Endothelial cell of umbilical vein (primary cell): ENCODE data around the gene TDRD10. TPM values are rescaled to one million over a fixed set of nuclear protein-coding genes. Genes with fewer than 3 reads are reported as not detected.
A peak's percentile ranks its signal among the peaks of the same experiment; 100 is the strongest.

Experiments used
- BruUV-seq: library from RNA; stranded (reverse); fragments of 400-500 nt; replicated peaks from 2 replicates; lab custom pipeline; 2021; lab: Mats Ljungman, UMichigan
- CTCF ChIA-PET: fragments of 300-600, 350-600 bp; sonication (Branson Sonifier 250); formaldehyde crosslinking; loops from one replicate; lab custom pipeline; 2021; ENCODE audit warnings: antibody characterized with exemption, inconsistent platforms; lab: Charles Lee
- POLR2A ChIA-PET: fragments of 300-600, 350-600 bp; sonication (Branson Sonifier 250); formaldehyde crosslinking; loops from one replicate; lab custom pipeline; 2021; ENCODE audit warnings: antibody characterized with exemption, inconsistent platforms; lab: Charles Lee
- DNase-seq: peaks from one replicate; pipeline ENCODE4 v3.0.0-alpha.2; 2011; ENCODE audit warnings: low read depth, low spot score
- FAIRE-seq: peaks from 2 replicates; lab custom pipeline; 2011; peaks lifted over from hg19 to GRCh38; lab: Jason Lieb, UNC
- H2AFZ ChIP-seq: 2 replicates; pipeline ENCODE4 v1.6.0; 2012; ENCODE audit warnings: low read depth, low read length, control low read depth, inconsistent platforms
- H3K27ac ChIP-seq: 2 replicates; pipeline ENCODE4 v1.5.1; 2011; ENCODE audit warnings: low read depth, mild to moderate bottlenecking, control low read depth, low read length, moderate library complexity; ENCODE audit not compliant: insufficient read depth
- H3K27me3 ChIP-seq, 2 experiments: 2 replicates each; pipeline versions ENCODE4 v1.6.0 to v1.6.1; 2011; ENCODE audit warnings: low read length in 2 of 2, mixed read lengths in 1 of 2; ENCODE audit not compliant: control insufficient read depth in 2 of 2, insufficient read depth in 2 of 2
- H3K36me3 ChIP-seq, 2 experiments: 2 replicates in 1 of 2; 3 replicates in 1 of 2; pipeline ENCODE4 v1.5.1; 2011; ENCODE audit warnings: low read length in 2 of 2, mild to moderate bottlenecking in 1 of 2, moderate library complexity in 1 of 2; ENCODE audit not compliant: control insufficient read depth in 2 of 2, insufficient read depth in 2 of 2; ENCODE audit errors: extremely low read depth in 1 of 2
- H3K4me1 ChIP-seq: 3 replicates; pipeline ENCODE4 v1.5.1; 2011; ENCODE audit warnings: mild to moderate bottlenecking, low read length; ENCODE audit not compliant: control insufficient read depth, insufficient read depth; ENCODE audit errors: extremely low read depth
- H3K4me2 ChIP-seq: 2 replicates; pipeline ENCODE4 v1.6.1; 2011; ENCODE audit warnings: low read length, control low read depth, mixed read lengths; ENCODE audit not compliant: insufficient read depth
- H3K4me3 ChIP-seq, 3 experiments: fragments of 200-600 bp in 1 of 3; sonication (generic), shearing (Covaris generic) in 1 of 3; replicated peaks in 1 of 3; 2 replicates each; pipeline ENCODE4 v1.5.1; 2011 to 2016; ENCODE audit warnings: control low read depth in 3 of 3, low read length in 3 of 3, mild to moderate bottlenecking in 2 of 3, inconsistent platforms in 1 of 3, low read depth in 1 of 3, moderate library complexity in 1 of 3; ENCODE audit not compliant: insufficient read depth in 1 of 3
- H3K79me2 ChIP-seq: 2 replicates; pipeline ENCODE4 v1.6.0; 2012; ENCODE audit warnings: low read length, inconsistent platforms; ENCODE audit not compliant: control insufficient read depth, insufficient read depth
- H3K9ac ChIP-seq: replicated peaks from 2 replicates; pipeline ENCODE3; 2011; ENCODE audit warnings: low read length, control low read depth; ENCODE audit not compliant: insufficient read depth; ENCODE audit errors: extremely low read depth
- H3K9me1 ChIP-seq: replicated peaks from 3 replicates; pipeline ENCODE4 v1.6.0; 2011; ENCODE audit warnings: mild to moderate bottlenecking, low read length; ENCODE audit not compliant: control insufficient read depth, insufficient read depth; ENCODE audit errors: extremely low read depth
- H3K9me3 ChIP-seq: replicated peaks from 2 replicates; pipeline ENCODE4 v1.5.1; 2012; ENCODE audit warnings: low read length, inconsistent platforms; ENCODE audit not compliant: control insufficient read depth, insufficient read depth
- H4K20me1 ChIP-seq: replicated peaks from 2 replicates; pipeline ENCODE3; 2011; ENCODE audit warnings: mild to moderate bottlenecking, low read length; ENCODE audit not compliant: control insufficient read depth, insufficient read depth; ENCODE audit errors: extremely low read depth
- EZH2 ChIP-seq: IDR thresholded peaks from 2 replicates; pipeline ENCODE4 v1.6.1; 2012; ENCODE audit warnings: borderline replicate concordance, low read depth, mild to moderate bottlenecking, moderate library complexity, low read length, inconsistent platforms; ENCODE audit not compliant: severe bottlenecking
- FOS ChIP-seq: IDR thresholded peaks from 2 replicates; pipeline ENCODE4 v1.6.1; 2011; ENCODE audit warnings: mild to moderate bottlenecking, low read length, moderate library complexity, borderline replicate concordance; ENCODE audit not compliant: insufficient read depth
- GATA2 ChIP-seq: IDR thresholded peaks from 2 replicates; pipeline ENCODE4 v1.7.0; 2011; ENCODE audit warnings: low read depth, mild to moderate bottlenecking, moderate library complexity, mixed read lengths, low read length; ENCODE audit not compliant: insufficient read length, insufficient read depth
- JUN ChIP-seq: IDR thresholded peaks from 2 replicates; pipeline ENCODE4 v1.6.1; 2011; ENCODE audit warnings: borderline replicate concordance, low read depth; ENCODE audit not compliant: insufficient read length, insufficient read depth
- MYC ChIP-seq: IDR thresholded peaks from one replicate; pipeline ENCODE4 v1.6.1; 2011; ENCODE audit warnings: mild to moderate bottlenecking, low read depth, low read length
- POLR2A ChIP-seq: IDR thresholded peaks from 2 replicates; pipeline ENCODE4 v1.6.1; 2012; ENCODE audit warnings: low read depth, mild to moderate bottlenecking, control low read depth, low read length
- POLR2AphosphoS5 ChIP-seq: IDR thresholded peaks from 2 replicates; pipeline ENCODE4 v1.6.1; 2012; ENCODE audit warnings: low read depth, mild to moderate bottlenecking, control low read depth, low read length, moderate library complexity; ENCODE audit not compliant: insufficient read depth
- dilution Hi-C: fragments of 300-500 bp; cut with MboI; formaldehyde crosslinking; loops from one replicate; pipeline ENCODE4 v1.15.0; 2019; ENCODE audit warnings: low sequenced_read_pairs; ENCODE audit not compliant: extremely low pct_ligation_motif_present
- intact Hi-C: fragments of 100-400 bp; cut with micrococcal nuclease; formaldehyde crosslinking; loops from one replicate; pipeline ENCODE4 v1.10.0; 2022
- polyA plus RNA-seq, 4 experiments: library from polyadenylated mRNA; depleted of rRNA in 3 of 4; stranded (reverse) in 3 of 4; unstranded in 1 of 4; fragments of >200 nt; gene quantifications; 2 replicates each; pipeline versions ENCODE4 v1.2.1 to v1.2.3, GENCODE V29; 2011 to 2012; ENCODE audit warnings: missing spikeins in 1 of 4
- total RNA-seq: library from RNA; stranded (reverse); gene quantifications from 2 replicates; pipeline ENCODE4 v1.2.3, GENCODE V29; 2021
- TF ChIP-seq, protein P1 (sequence below): IDR thresholded peaks from 2 replicates; pipeline ENCODE4 v1.6.1; 2011; ENCODE audit not compliant: insufficient read depth, insufficient read length
- TF ChIP-seq, protein P2 (sequence below), 2 donors: IDR thresholded peaks; 1 replicate in 1 of 2; 2 replicates in 1 of 2; pipeline ENCODE4 v1.5.1; 2011; ENCODE audit warnings: low read length in 2 of 2, mild to moderate bottlenecking in 2 of 2, moderate library complexity in 2 of 2, control low read depth in 1 of 2, inconsistent platforms in 1 of 2, low read depth in 1 of 2; ENCODE audit not compliant: insufficient read depth in 1 of 2; ENCODE audit errors: extremely low read depth in 1 of 2

TDRD10 gene
- total and polyA plus RNA-seq, 2 donors (not counting 3 experiments of a cell fraction or from before 2014, with no cell fraction given): 6.1 to 9.1 TPM

DNA sequence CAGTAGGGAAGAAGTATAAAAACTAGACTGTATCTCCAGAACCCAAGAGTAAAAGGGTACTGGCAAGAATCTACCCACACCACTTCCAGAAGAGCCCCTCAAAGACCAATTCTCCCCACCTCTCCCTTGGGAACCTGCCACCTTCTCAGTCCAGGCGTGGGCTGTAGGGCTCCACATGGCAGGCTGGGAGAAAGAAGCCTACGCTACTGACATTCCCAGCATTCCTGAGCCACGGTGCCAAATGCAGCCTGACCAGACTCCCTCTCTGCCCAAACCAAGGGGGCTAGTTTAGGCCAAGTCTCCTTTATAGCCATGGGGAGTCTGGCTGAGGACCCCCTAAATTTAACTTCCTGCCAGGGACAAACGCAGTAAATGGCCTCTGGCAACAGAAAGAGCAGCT, 54.4 kb downstream of the TDRD10 start:
- POLR2A ChIA-PET: no interaction called here
- peaks cover 32% of the 10 kb centered on the region for H3K79me2 ChIP-seq
- H3K9me1 ChIP-seq: no peaks in the 10 kb centered on the region
- no TSS peak for BruUV-seq
- dilution Hi-C loops: no loop called here
- H2AFZ ChIP-seq: no peak overlapping the region
- TF ChIP-seq FOS (no peak), EZH2 (no peak), MYC (no peak), POLR2AphosphoS5 (no peak), GATA2 (no peak), JUN (no peak), POLR2A (no peak)
- TF ChIP-seq, protein P1, sequence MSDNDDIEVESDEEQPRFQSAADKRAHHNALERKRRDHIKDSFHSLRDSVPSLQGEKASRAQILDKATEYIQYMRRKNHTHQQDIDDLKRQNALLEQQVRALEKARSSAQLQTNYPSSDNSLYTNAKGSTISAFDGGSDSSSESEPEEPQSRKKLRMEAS: no peak
- TF ChIP-seq, protein P2, sequence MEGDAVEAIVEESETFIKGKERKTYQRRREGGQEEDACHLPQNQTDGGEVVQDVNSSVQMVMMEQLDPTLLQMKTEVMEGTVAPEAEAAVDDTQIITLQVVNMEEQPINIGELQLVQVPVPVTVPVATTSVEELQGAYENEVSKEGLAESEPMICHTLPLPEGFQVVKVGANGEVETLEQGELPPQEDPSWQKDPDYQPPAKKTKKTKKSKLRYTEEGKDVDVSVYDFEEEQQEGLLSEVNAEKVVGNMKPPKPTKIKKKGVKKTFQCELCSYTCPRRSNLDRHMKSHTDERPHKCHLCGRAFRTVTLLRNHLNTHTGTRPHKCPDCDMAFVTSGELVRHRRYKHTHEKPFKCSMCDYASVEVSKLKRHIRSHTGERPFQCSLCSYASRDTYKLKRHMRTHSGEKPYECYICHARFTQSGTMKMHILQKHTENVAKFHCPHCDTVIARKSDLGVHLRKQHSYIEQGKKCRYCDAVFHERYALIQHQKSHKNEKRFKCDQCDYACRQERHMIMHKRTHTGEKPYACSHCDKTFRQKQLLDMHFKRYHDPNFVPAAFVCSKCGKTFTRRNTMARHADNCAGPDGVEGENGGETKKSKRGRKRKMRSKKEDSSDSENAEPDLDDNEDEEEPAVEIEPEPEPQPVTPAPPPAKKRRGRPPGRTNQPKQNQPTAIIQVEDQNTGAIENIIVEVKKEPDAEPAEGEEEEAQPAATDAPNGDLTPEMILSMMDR (IDR thresholded peaks at IDR 0.05; ENCODE audit: extremely low read depth in 1 of 2, insufficient read depth in 1 of 2, low read depth in 1 of 2, low read length in 2 of 2): no peak
- H3K27me3 ChIP-seq: no peaks in the 10 kb centered on the region
- H3K27ac ChIP-seq: peak overlapping the region; percentile 39
- peak overlapping the region; percentile 85 for H3K9ac ChIP-seq
- peak overlapping the region; percentile 92 for H3K4me3 ChIP-seq
- peak overlapping the region; percentile 94 for H3K4me2 ChIP-seq
- peaks cover 31 to 40% of the 10 kb centered on the region in 2 experiments for H3K36me3 ChIP-seq
- intact Hi-C loops: loop anchor here (5.0 kb wide), 3 partner anchors 134 to 461 kb away; partner anchors contain the start of gene ZBTB7B
- no peaks in the 10 kb centered on the region for H4K20me1 ChIP-seq
- H3K4me1 ChIP-seq: peaks cover 26% of the 10 kb centered on the region
- DNase-seq (no peak), FAIRE-seq (peak; percentile 80)
- no peaks in the 10 kb centered on the region for H3K9me3 ChIP-seq
- CTCF ChIA-PET: interaction anchor here (0.6 to 6.2 kb wide), 6 partner anchors 10 to 959 kb away, joined by 3 to 49 read pairs (median 4); no protein-coding TSS in a partner anchor
